Activated CD4-positive, alpha-beta T cell treated with anti-CD3 and anti-CD28 coated beads, Interleukin-2, amount 50 U/mL, for 4 hours (primary cell): Measurements from ENCODE around the gene TEC.
A peak's percentile ranks its signal among the peaks of the same experiment; 100 is the strongest.
"Not testable (repeated sequence)": the region's sequence is repeated elsewhere in the genome, so short reads cannot be mapped to it uniquely, and the experiment has no call there.

Source experiments
- DNase-seq, 2 experiments: peaks; one replicate each; pipeline ENCODE4 v3.0.0-alpha.2; 2020

TEC gene

DNA sequence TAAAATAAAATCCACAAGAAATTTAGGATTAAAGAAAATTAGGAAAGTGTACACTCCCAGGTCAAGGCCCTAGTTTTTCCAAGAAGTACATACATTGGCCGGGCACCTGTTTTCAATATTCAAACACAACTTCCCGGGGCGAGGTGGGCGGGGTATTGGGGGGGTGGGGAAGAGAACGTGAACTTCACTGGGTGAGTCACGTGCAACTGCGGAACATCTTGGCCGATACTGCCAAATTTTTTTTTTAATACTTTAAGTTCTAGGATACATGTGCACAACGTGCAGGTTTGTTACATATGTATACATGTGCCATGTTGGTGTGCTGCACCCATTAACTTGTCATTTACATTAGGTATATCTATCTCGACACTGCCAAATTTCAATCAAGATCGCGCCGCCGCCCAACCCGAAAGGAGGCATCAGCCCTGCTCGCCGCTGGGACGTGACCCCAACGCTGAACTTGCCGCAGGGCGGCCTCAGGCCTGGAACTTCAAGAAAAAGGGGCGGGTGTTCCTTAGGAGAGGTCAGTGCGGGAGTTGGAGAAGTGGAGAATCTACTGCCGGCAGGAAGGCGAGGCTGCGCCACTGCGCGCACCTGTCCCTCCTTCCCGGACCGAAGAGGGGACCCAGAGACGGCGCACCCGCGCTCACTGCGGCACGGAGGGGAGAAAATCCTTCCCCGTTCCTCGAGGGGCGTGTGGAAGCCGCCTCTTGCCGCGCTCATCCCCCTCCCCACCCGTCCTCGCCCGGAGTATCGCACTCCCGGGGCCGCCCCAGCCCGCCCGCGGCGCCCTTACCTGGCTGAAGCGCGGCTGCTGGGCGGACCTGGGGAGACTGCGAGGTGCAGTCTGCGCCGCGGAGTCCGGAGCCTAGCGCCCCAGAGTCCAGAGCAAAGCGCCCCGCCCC is at the start of gene TEC:
Gene TEC (minus strand): TSS at position 883 of the 905 bp plus-strand sequence. CDS start 41,224 bp downstream, outside the sequence.
- DNase-seq: peak; percentile 31 to 35

DNA sequence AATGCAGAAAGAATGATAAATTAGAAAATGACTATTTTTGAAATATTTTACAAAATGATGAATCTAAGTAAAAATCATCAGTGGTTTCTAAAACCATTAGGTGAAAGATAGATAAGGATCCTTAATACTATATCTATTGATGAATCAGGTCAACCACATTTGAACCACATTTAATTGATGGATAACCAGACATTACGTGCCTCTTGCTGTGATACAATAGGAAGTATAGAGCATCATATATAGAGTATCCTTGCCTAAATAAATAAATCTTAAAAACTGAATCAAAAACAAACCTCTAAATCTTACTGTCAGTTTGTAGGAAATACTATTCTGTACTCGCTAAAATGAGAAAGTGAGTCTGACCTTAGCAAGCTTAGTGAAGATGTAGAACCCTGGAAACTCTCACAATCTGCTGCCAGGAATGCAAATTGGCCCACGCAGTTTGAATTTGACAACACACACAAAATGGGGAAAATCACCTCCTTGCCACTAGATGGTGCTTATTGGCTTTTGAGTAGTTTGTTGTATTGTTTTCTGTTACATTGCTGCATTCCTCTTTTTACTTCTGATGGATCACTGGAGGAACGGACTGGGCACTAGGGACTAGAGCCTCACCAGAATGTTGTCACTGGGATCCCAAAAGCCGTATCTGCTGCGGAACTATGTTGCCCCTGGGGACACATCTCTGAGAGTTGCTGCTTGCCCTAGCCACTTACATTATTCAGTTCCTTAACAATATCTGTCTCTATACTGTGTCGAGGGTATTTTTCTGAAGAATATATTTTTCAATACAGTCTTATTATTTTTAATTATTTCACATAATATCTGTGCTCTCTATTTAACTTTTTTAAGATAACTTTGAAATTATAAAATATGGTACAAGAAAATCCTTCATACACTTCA is 46.3 kb upstream of the TEC start:
- DNase-seq: peak in 1 of 2 experiments; percentile 5

DNA sequence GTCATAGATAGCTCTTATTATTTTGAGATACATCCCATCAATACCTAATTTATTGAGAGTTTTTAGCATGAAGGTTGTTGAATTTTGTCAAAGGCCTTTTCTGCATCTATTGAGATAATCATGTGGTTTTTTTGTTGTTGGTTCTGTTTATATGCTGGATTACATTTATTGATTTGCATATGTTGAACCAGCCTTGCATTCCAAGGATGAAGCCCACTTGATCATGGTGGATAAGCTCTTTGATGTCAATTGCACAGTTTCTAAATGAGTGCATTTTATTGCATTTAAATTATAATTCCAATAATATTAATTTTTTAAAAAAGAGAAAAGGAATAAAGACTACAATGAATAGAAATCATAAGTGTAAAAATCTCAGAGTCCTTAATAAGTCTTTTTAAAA is 45.1 kb upstream of the TEC start:
- not testable (repeated sequence) for DNase-seq

DNA sequence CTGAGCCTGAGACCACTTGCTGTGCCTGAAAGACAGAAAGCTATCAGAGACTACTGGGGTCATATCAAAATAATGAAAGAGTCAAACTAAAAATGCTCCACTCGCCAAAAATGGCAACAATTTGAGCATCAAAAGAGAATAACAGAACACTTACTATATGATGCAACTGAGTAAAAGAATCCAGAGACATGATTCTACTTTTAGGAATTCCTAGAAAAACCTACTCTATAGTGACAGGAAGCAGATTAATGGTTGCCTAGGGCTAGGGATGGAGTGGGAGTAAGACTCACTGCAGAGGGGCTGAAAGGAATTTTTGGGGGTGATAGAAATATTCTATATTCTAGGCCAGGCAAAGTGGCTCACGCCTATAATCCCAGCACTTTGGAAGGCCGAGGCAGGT is 42.3 kb upstream of the TEC start:
- DNase-seq: no peak

DNA sequence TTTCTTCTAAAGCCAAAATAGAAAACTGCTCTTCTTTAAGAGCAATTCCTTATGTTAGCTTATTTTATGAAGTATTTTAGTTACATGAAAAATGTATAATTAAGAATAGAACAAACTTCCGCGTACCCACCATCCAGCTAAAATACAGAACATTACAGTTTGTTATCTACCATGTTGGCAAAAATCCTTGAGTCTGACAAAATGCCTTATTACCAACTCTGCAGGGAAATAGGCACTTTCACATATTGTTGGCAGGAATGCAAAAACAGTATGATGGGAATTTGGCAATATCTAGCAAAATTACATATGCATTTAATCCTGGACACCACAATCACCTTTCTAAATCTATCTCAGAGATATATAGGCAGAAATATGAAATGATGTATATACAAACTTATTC is 39.3 kb upstream of the TEC start:
- DNase-seq: no peak

DNA sequence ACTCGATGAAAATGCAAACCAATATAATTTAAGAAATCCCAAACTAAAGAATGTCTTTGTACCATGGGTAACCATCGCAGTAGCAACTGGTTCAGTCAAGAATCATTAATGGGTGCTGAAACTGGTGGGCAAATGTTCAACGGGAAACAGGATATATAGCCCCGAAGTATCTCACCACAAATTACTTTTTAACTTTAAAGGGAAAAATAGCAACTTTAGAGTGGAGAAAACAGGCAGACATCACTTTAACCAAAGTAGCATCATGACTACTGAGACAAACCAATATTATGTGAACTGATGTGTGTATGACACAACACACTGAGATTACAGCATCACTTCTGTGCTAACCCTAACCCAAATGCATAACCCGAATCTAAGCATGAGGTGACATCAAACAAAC is 37.9 kb upstream of the TEC start:
- no peak for DNase-seq

DNA sequence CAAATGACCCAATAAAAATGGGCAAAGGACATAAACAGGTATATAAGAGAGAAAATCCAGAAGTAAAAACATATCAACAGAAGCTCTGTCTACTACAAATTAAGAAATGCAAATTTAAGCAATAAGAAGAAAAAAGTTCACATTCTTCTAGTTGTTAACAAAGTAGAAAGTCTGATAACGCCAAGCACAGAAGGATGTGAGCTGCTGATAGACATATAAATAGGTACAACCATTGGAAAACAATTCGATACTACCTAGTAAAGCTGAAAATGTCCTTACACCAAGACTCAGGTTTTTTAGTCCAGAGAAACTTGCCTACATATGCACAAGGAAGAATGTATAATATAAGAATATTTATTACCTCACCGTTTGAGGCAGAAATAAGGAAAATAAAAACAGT is 35.9 kb upstream of the TEC start:
- DNase-seq: no peak

DNA sequence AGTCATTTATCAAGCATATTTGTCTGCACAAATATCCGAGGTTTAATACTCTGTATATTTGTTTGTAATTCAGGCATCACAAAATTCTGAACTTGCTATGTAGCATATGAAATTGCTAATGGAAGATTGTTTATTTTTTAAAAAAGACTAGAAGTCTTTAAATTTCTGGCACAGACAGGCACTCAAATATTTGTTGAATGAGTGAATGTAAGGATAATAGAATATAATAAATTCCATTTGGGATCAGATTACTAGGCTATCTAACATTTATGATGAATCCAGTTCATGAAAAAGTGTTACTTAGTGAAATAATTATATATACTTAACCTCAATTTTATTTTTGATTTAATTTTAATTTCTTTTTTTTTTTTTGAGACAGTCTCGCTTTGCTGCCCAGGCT is 30.4 kb upstream of the TEC start:
- no peak for DNase-seq

DNA sequence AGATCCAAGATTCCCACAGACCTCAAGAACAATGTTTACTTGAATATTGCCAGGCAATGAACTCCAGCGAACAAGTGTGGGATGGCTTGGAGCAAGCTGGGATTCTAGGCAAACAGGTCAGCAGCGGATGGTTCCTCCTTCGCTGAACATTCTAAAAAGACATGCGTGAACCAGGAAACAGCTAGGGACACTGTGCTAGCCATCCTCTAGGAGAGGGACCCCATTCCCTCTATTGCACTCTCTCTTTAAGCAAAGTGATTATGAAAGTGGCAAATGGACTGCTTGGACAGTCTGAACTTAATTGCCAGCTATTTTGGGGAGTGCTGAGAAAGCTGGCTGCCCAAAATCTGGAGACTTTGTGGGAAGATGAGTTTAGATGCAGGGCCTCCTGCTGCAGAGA is 29.9 kb upstream of the TEC start:
- no peak for DNase-seq

DNA sequence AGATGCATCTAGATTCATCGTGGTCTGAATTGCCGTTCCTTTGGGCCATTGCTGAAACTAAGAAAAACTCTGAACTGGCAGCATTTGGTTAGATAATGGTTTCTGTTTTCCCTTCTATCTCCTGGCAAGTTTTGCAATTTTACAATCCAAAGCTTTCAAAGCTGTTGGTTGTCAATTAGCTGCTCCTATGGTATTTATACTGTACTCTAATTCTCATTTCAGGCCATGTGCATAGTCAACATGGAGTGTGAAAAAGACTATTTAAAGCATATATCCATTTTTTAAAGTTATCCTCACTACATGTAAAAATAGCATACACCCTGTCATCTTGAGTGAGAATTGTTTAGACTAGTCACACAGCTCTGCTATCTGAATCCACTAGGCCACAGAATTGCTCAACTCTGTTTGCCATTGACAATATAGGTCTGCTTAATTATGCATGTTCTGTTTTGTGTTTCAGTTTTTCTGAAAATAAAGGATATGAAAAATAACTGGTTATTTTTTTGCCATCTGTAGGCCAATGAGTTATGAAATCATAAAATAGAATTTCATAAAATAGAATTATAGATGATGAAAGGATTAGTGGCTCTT is 27.7 kb upstream of the TEC start:
- no peak for DNase-seq

DNA sequence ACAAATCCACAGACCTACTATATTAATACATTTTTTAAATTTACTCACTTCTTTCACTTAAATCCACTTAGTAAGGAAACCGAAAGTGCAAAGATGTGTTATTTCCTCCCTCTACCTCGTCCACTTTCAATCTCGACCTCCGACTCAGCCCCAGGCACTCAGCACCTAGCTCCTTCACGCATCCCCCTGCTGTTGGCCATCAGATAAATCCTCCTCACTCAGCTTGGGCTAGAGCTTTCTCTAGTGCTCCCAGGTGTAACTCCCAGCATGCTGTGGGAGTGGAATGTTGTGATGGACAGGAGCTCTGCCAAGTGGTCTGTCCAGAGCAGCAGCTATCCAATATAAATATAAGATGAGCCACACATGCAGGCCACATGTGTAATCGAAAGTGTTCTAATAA is 26.7 kb upstream of the TEC start:
- no peak for DNase-seq

DNA sequence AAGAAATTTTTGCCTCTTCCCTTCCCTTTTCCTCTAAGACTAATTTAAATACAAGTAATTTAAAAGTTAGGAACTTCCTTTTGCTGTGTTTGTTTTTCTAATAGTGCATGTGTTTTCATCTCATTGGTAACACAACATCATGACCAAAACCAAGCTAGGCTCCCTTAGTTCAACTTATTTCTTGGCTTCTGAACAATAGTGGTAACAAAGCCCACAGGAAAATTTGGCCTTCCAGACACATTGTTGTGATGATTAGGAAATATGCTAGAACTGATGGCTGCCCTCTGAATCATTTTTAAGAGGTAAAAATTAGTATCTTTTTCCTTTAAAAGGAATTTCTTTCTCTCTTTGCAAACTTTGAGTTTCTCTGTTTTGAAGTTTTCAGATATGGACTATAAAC is 25.5 kb upstream of the TEC start:
- DNase-seq: no peak

DNA sequence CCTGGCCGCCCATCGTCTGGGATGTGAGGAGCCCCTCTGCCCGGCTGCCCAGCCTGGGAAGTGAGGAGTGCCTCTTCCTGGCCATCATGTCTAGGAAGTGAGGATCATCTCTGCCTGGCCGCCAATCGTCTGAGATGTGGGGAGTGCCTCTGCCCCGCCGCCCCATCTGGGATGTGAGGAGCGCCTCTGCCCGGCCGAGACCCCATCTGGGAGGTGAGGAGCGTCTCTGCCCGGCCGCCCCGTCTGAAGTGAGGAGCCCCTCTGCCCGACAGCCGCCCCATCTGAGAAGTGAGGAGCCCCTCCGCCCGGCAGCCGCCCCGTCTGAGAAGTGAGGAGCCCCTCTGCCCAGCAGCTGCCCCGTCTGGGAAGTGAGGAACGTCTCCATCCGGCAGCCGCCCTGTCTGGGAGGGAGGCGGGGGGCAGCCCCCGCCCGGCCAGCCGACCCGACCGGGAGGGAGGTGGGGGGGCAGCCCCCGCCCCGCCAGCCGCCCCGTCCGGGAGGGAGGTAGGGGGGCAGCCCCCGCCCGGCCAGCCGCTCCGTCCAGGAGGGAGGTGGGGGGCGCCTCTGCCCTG is 22.7 kb upstream of the TEC start:
- not testable (repeated sequence) for DNase-seq

DNA sequence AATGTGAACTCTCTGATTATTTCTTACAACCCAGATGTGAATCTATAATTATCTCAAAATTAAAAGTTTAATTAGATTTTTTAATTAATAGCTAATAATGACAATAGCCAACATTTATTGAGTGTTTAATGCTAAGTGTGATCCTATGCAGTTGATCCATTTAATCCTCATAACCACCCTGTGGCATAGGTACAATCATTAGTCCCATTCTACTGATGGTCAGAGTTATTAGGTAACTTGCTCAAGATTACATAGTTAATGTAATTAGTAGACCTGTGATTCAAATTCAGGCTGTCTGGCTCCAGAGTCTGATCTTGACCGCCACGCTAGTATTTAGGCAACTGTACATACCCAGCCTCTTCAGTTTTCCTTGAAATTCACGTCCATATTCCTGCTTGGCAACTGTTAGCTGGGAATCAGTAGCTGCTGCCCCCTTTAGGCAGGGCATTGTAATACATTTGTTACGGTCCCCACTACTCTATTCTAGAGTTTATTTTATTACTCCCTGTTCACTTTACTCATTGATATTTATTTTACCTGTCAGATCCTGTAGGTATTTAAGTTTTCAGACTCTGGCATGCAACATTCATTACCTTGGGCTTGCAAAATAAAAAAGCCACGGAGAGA is 20.6 kb upstream of the TEC start:
- DNase-seq: no peak

DNA sequence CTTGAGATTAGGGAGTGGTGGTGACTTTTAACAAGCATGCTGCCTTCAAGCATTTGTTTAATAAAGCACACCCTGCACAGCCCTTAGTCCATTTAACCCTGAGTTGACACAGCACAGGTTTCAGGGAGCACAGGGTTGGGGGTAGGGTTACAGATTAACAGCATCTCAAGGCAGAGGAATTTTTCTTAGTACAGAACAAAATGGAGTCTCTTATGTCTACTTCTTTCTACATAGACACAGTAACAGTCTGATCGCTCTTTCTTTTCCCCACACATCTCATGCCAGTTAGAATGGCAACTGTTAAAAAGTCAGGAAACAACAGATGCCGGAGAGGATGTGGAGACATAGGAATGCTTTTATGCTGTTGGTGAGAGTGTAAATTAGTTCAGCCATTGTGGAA is 16.4 kb upstream of the TEC start:
- DNase-seq: not testable (repeated sequence)

DNA sequence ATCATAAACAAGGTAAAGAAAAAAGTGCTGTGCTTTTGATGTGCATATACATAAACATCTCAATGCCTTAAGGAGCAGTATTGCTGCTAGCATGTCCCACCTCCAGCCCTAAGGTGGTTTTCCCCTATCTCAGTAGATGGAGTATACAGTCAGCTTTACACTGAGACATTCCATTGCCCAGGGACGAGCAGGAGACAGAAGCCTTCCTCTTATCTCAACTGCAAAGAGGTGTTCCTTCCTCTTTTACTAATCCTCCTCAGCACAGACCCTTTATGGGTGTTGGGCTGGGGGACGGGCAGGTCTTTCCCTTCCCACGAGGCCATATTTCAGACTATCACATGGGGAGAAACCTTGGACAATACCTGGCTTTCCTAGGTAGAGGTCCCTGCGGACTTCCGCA is 16.0 kb upstream of the TEC start:
- DNase-seq: not testable (repeated sequence)

DNA sequence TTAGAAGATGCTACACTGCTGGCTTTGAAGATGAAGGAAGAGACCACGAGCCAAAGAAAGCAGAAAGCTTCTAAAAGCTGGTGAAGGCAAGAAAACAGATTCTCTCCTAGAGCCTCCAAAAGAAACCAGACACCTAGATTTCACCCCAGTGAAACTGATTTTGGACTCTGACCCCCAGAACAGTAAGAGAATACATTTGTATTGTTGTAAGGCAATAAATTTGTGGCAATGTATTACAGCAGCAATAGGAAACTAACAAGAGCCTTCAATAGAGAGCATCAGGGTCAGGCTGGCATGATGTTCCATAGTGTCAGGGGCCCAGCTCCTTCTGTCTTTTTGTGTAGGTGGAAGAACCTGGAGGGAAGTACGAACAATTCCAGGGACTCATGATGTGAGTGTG is 6.0 kb upstream of the TEC start:
- DNase-seq: no peak

DNA sequence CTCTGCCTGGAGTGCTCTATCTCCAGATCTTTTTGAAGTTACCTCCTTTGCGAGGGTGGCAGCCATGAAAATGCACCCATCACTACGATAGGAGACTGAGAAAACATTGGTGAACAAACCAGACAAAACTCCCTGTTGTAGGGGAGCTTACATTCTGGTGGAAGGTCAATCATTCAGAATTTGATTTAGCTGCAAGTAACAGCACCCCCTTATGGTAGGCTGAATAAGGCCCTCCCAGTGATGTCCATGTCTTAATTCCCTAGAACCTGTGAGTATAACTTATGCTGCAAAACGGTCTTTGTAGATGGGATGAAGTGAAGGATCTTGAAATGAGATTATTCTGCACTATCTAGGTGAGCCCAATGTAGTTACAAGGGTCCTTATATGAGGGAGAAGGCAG is 5.6 kb upstream of the TEC start:
- no peak for DNase-seq

DNA sequence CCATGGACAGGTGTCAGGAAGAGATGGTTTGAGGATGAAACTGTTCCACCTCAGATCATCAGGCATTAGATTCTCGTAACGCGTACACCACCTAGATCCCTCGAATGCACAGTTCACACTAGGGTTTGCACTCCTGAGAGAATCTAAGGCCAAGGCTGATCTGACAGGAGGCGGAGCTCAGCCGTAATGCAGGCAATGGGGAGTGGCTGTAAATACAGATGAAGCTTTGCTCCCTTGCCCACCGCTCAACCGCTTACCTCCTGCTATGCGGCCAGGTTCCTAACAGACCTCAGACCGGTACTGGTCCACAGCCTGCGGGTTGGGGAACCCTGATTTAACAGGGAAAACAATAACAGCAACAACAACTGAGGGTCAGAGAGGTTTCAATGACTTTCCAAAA is 2.0 kb upstream of the TEC start:
- no peak for DNase-seq

DNA sequence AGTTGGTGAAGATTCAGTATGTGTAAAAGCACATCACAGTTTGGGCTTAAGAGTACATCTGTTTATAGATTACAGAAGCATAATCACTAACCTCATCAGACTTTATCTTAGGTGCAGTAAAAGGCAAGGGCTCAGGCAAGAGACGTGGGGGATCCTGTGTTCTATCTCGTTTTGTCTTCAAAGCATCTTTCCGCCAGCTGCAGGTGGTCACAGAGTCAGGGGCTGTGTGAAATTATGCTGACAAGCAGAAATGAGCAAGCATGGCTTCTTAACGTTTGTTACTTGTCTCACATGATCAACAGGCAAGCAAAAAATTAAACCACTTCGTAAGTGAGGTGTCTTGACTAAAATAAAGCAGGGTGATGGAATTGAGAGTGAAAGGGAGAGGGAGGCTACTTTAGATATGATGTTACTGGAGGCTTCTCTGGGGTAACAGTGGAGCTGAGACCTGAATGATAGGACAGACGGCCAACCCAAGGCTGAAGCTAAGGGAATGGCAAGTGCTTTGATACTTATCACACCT is 1.4 kb upstream of the TEC start:
- no peak for DNase-seq

DNA sequence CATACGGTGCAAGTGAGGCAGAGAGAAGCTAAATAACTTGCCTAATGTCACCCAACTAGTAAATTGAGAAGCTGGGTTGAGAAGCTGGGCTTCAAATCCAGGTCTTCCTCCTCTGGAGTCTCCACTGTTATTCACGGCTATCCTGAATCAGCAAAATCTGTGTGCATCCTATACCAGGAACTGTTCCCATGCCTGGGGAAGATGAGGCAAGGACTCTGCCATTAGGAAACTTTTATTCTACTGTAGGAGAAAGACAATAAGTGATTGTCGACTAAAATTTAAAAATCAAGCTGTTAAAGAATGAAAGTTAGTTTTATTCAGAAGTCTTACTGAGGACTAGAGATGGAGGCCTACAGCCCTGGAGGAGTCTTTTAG is 872 bp upstream of the TEC start:
- no peak for DNase-seq

DNA sequence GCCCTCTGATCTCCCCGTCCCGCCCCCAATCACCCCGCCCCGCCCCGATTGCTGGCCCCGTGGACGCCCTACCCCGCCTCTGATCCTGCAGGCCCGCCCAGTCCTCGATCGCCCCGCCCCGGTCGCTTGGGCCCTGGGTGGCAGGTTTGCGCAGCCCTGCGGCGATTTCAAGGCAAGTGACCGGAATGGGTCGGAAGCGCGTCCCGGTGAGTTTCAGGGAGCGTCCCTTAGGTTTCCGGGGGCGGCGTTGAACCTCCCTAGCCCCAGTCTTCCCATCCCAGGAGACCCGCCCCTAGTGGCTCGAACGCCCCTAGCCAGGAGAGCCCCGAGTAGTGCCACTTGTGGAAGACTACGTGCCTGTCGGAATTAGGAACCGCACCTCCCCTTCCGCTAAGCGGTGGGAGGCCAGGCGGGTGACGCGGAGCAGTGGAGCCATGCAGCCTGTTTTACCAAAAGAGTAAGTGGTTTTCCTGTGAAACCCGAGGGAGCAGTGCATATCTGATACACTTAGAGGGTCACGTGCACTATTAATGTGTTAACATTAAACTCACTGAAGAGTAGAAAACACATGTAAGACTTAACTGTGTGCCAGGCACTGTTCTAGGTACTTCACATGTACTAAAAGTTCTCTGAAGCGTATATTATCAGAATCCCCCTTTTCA is 354 bp upstream of the TEC start:
- DNase-seq: peak; percentile 82 to 84
